ENCODE measurements around the gene MANSC4.

GRCh38 chr12:27762757-27763156 is 17.3 kb downstream of the MANSC4 start:
- TF ChIP-seq CTCF (IDR thresholded peaks at IDR 0.05) (no peak), EP300 (IDR thresholded peaks at IDR 0.05) (no peak)
